HEK293 (cell line): ENCODE measurements around the gene CPB2.

ENCODE experiments used
- CTCF ChIA-PET: fragments of 350-600 bp; formaldehyde crosslinking; extraction: SDS; loops from one replicate; lab custom pipeline; 2021; ENCODE audit warnings: antibody characterized with exemption; lab: Yijun Ruan, JAX
- POLR2A ChIA-PET: fragments of 300-600 bp; formaldehyde crosslinking; extraction: SDS; loops from one replicate; lab custom pipeline; 2020; ENCODE audit warnings: antibody characterized with exemption, inconsistent platforms; lab: Yijun Ruan, JAX
- H3K27ac ChIP-seq: fragments of 200-500 bp; sonication (Bioruptor generic); 2 replicates; pipeline ENCODE4 v1.5.1; 2014; ENCODE audit warnings: low read depth, low read length, control low read depth, inconsistent platforms; ENCODE audit errors: extremely low read depth
- H3K36me3 ChIP-seq, 2 experiments: fragments of 200-500 bp in 1 of 2; sonication (Bioruptor generic) in 1 of 2; 1 replicate in 1 of 2; 2 replicates in 1 of 2; pipeline ENCODE4 v1.5.1; 2014 to 2017; ENCODE audit warnings: inconsistent platforms in 2 of 2, low read length in 2 of 2; ENCODE audit not compliant: control insufficient read depth in 2 of 2, insufficient read depth in 1 of 2
- H3K4me1 ChIP-seq: fragments of 200-500 bp; sonication (Bioruptor generic); 2 replicates; pipeline ENCODE4 v1.5.1; 2014; ENCODE audit warnings: mild to moderate bottlenecking, low read length, inconsistent platforms; ENCODE audit not compliant: control insufficient read depth, insufficient read depth
- H3K4me3 ChIP-seq: 2 replicates; pipeline ENCODE4 v1.5.1; 2011; ENCODE audit warnings: low read depth, mild to moderate bottlenecking, control low read depth, low read length, moderate library complexity
- H3K9me3 ChIP-seq: fragments of 200-500 bp; sonication (Bioruptor generic); 2 replicates; pipeline ENCODE4 v1.5.1; 2014; ENCODE audit warnings: low read depth, low read length, inconsistent platforms; ENCODE audit not compliant: control insufficient read depth, insufficient read depth
- GLI4 ChIP-seq: fragments of 450-650 bp; formaldehyde crosslinking; IDR thresholded peaks from 2 replicates; pipeline ENCODE4 v1.5.1; 2016; ENCODE audit warnings: missing biosample characterization, missing genetic modification characterization
- SP7 ChIP-seq: fragments of 450-650 bp; formaldehyde crosslinking; IDR thresholded peaks from 2 replicates; pipeline ENCODE4 v1.5.1; 2016; ENCODE audit warnings: missing biosample characterization, missing genetic modification characterization
- ZFHX2 ChIP-seq: fragments of 450-650 bp; formaldehyde crosslinking; conservative IDR thresholded peaks from 2 replicates; pipeline ENCODE4 v1.5.1; 2016; ENCODE audit warnings: missing biosample characterization, missing genetic modification characterization
- ZNF10 ChIP-seq: fragments of 450-650 bp; formaldehyde crosslinking; IDR thresholded peaks from 2 replicates; pipeline ENCODE4 v1.5.1; 2017; ENCODE audit warnings: missing biosample characterization, missing genetic modification characterization
- ZNF140 ChIP-seq: fragments of 450-650 bp; formaldehyde crosslinking; IDR thresholded peaks from 2 replicates; pipeline ENCODE4 v1.5.1; 2016; ENCODE audit warnings: missing biosample characterization, missing genetic modification characterization
- ZNF174 ChIP-seq: fragments of 450-650 bp; formaldehyde crosslinking; IDR thresholded peaks from 2 replicates; pipeline ENCODE4 v1.5.0; 2017; ENCODE audit warnings: missing biosample characterization, mild to moderate bottlenecking, missing genetic modification characterization
- ZNF184 ChIP-seq: fragments of 450-650 bp; IDR thresholded peaks from 2 replicates; pipeline ENCODE4 v1.5.1; 2018; ENCODE audit warnings: missing biosample characterization, mild to moderate bottlenecking, missing genetic modification characterization
- ZNF23 ChIP-seq: fragments of 450-650 bp; formaldehyde crosslinking; IDR thresholded peaks from 2 replicates; pipeline ENCODE4 v1.5.1; 2016; ENCODE audit warnings: missing biosample characterization, missing genetic modification characterization, borderline replicate concordance
- ZNF248 ChIP-seq: fragments of 450-650 bp; formaldehyde crosslinking; IDR thresholded peaks from 2 replicates; pipeline ENCODE4 v1.5.1; 2017; ENCODE audit warnings: missing biosample characterization, missing genetic modification characterization
- ZNF274 ChIP-seq, 2 experiments: fragments of 200-500 bp in 1 of 2; fragments of 450-650 bp in 1 of 2; sonication (Bioruptor generic) in 1 of 2; formaldehyde crosslinking in 1 of 2; IDR thresholded peaks; 2 replicates each; pipeline versions ENCODE4 v1.5.1 to v1.6.1; 2014 to 2016; ENCODE audit warnings: borderline replicate concordance in 1 of 2, inconsistent platforms in 1 of 2, low read length in 1 of 2, missing biosample characterization in 1 of 2, missing genetic modification characterization in 1 of 2
- ZNF341 ChIP-seq: fragments of 450-650 bp; formaldehyde crosslinking; IDR thresholded peaks from 2 replicates; pipeline ENCODE4; 2016; ENCODE audit warnings: low read depth, missing biosample characterization, missing genetic modification characterization
- ZNF354C ChIP-seq: fragments of 450-650 bp; formaldehyde crosslinking; IDR thresholded peaks from 2 replicates; pipeline ENCODE4 v1.5.1; 2016; ENCODE audit warnings: missing biosample characterization, missing genetic modification characterization, low read depth, borderline replicate concordance
- ZNF510 ChIP-seq: fragments of 450-650 bp; formaldehyde crosslinking; IDR thresholded peaks from 2 replicates; pipeline ENCODE4 v1.5.1; 2018; ENCODE audit warnings: mild to moderate bottlenecking, missing genetic modification characterization, missing biosample characterization; ENCODE audit not compliant: insufficient replicate concordance
- ZNF623 ChIP-seq: fragments of 450-650 bp; formaldehyde crosslinking; IDR thresholded peaks from 2 replicates; pipeline ENCODE4 v1.5.1; 2016; ENCODE audit warnings: missing biosample characterization, missing genetic modification characterization
- ZNF768 ChIP-seq: fragments of 450-650 bp; formaldehyde crosslinking; IDR thresholded peaks from 2 replicates; pipeline ENCODE4 v1.5.1; 2018; ENCODE audit warnings: missing biosample characterization, mild to moderate bottlenecking, missing genetic modification characterization
- ZNF792 ChIP-seq: fragments of 450-650 bp; formaldehyde crosslinking; IDR thresholded peaks from 2 replicates; pipeline ENCODE4 v1.5.1; 2016; ENCODE audit warnings: missing biosample characterization, missing genetic modification characterization
- TF ChIP-seq, protein P1 (sequence below): sonication (generic); formaldehyde crosslinking; IDR thresholded peaks from 2 replicates; pipeline ENCODE4 v1.8.1; 2022; ENCODE audit warnings: mild to moderate bottlenecking, moderate library complexity, missing genetic modification reagents
- TF ChIP-seq, protein P2 (sequence below): fragments of 450-650 bp; formaldehyde crosslinking; IDR thresholded peaks from 2 replicates; pipeline ENCODE4 v1.5.1; 2016; ENCODE audit warnings: missing biosample characterization, missing genetic modification characterization
- TF ChIP-seq, protein P3 (sequence below): fragments of 450-650 bp; IDR thresholded peaks from 2 replicates; pipeline ENCODE4 v1.5.1; 2018; ENCODE audit warnings: missing biosample characterization, mild to moderate bottlenecking, missing genetic modification characterization
- TF ChIP-seq, protein P4 (sequence below): fragments of 450-650 bp; formaldehyde crosslinking; IDR thresholded peaks from 2 replicates; pipeline ENCODE4 v1.5.1; 2017; ENCODE audit warnings: missing biosample characterization, missing genetic modification characterization
- TF ChIP-seq, protein P5 (sequence below): fragments of 450-650 bp; formaldehyde crosslinking; IDR thresholded peaks from 2 replicates; pipeline ENCODE4 v1.5.1; 2016; ENCODE audit warnings: missing biosample characterization, missing genetic modification characterization
- TF ChIP-seq, protein P6 (sequence below): fragments of 450-650 bp; formaldehyde crosslinking; IDR thresholded peaks from 2 replicates; pipeline ENCODE4 v1.5.1; 2017; ENCODE audit warnings: missing biosample characterization, mild to moderate bottlenecking, missing genetic modification characterization, moderate library complexity
- TF ChIP-seq, protein P7 (sequence below): fragments of 450-650 bp; formaldehyde crosslinking; IDR thresholded peaks from 2 replicates; pipeline ENCODE4 v1.5.1; 2016; ENCODE audit warnings: missing biosample characterization, missing genetic modification characterization, borderline replicate concordance

The CPB2 gene

DNA sequence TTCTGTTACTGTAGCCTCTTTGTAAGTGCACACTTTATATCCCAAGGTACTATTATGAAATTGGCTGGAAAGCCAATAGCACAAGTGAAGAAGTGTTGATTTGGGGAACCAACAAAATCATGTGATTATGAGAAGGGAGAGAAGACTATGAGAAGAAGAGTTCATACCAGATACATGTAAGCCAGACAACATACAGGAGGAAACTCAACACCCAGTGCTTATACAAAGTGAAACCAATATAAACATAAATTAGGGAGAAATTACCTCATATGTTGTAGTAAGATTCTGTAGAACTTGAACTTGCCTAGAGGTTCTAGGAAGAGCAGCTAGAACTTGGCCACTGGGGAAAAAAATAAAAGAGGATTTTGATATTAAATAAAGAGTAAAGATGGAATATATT lies 17.4 kb downstream of the CPB2 start (continued):
- TF ChIP-seq ZNF274 (IDR thresholded peaks at IDR 0.05; ENCODE audit: low read length) (no peak), ZNF274 (tag by site-specific recombination; IDR thresholded peaks at IDR 0.05; ENCODE audit: borderline replicate concordance) (no peak), GLI4 (no peak), ZNF354C (tag by site-specific recombination) (no peak), ZFHX2 (tag by site-specific recombination) (no peak), ZNF10 (no peak)
- TF ChIP-seq, protein P1, sequence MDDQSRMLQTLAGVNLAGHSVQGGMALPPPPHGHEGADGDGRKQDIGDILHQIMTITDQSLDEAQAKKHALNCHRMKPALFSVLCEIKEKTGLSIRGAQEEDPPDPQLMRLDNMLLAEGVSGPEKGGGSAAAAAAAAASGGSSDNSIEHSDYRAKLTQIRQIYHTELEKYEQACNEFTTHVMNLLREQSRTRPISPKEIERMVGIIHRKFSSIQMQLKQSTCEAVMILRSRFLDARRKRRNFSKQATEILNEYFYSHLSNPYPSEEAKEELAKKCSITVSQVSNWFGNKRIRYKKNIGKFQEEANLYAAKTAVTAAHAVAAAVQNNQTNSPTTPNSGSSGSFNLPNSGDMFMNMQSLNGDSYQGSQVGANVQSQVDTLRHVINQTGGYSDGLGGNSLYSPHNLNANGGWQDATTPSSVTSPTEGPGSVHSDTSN: no peak

DNA sequence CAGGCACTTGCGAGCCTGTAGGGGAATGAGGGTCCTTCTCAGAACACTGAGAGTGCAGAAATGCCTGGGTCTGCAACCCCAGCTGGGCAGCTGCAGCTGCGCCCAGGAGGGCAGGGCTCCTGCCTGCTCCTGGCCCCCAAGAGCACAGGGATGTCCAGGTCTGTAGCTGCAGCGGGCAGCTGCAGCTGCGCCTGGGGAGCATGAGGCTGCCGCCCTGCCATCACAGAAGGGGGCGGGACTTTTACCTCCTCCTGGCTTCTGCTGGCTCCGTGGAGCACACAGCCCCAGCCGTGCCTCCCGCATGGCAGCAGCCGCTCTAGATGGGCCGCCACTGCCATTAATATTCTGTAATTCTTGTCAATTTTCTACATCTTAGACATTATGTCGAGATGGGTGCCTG lies 17.8 kb downstream of the CPB2 start:
- H3K27ac ChIP-seq: no peak overlapping the region
- H3K4me3 ChIP-seq: no peak overlapping the region
- ChIA-PET CTCF (no interaction called here), POLR2A (no interaction called here)
- no peaks in the 10 kb centered on the region for H3K36me3 ChIP-seq
- H3K4me1 ChIP-seq: no peaks in the 10 kb centered on the region
- no peaks in the 10 kb centered on the region for H3K9me3 ChIP-seq
- TF ChIP-seq, protein P2, sequence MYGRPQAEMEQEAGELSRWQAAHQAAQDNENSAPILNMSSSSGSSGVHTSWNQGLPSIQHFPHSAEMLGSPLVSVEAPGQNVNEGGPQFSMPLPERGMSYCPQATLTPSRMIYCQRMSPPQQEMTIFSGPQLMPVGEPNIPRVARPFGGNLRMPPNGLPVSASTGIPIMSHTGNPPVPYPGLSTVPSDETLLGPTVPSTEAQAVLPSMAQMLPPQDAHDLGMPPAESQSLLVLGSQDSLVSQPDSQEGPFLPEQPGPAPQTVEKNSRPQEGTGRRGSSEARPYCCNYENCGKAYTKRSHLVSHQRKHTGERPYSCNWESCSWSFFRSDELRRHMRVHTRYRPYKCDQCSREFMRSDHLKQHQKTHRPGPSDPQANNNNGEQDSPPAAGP (tag by site-specific recombination): no peak
- TF ChIP-seq ZNF23 (tag by site-specific recombination) (no peak), ZNF623 (tag by site-specific recombination) (no peak), ZNF248 (tag by site-specific recombination) (no peak), ZNF768 (no peak), ZNF140 (tag by site-specific recombination) (no peak), ZNF510 (tag by site-specific recombination) (no peak), ZNF341 (tag by site-specific recombination) (no peak), ZNF792 (tag by site-specific recombination) (no peak), SP7 (tag by site-specific recombination) (no peak), ZNF174 (tag by site-specific recombination) (no peak), ZNF184 (no peak)
- TF ChIP-seq, protein P3, sequence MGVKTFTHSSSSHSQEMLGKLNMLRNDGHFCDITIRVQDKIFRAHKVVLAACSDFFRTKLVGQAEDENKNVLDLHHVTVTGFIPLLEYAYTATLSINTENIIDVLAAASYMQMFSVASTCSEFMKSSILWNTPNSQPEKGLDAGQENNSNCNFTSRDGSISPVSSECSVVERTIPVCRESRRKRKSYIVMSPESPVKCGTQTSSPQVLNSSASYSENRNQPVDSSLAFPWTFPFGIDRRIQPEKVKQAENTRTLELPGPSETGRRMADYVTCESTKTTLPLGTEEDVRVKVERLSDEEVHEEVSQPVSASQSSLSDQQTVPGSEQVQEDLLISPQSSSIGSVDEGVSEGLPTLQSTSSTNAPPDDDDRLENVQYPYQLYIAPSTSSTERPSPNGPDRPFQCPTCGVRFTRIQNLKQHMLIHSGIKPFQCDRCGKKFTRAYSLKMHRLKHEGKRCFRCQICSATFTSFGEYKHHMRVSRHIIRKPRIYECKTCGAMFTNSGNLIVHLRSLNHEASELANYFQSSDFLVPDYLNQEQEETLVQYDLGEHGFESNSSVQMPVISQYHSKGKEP (tag by site-specific recombination): no peak
- TF ChIP-seq, protein P4, sequence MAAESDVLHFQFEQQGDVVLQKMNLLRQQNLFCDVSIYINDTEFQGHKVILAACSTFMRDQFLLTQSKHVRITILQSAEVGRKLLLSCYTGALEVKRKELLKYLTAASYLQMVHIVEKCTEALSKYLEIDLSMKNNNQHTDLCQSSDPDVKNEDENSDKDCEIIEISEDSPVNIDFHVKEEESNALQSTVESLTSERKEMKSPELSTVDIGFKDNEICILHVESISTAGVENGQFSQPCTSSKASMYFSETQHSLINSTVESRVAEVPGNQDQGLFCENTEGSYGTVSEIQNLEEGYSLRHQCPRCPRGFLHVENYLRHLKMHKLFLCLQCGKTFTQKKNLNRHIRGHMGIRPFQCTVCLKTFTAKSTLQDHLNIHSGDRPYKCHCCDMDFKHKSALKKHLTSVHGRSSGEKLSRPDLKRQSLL (tag by site-specific recombination): no peak
- TF ChIP-seq, protein P5, sequence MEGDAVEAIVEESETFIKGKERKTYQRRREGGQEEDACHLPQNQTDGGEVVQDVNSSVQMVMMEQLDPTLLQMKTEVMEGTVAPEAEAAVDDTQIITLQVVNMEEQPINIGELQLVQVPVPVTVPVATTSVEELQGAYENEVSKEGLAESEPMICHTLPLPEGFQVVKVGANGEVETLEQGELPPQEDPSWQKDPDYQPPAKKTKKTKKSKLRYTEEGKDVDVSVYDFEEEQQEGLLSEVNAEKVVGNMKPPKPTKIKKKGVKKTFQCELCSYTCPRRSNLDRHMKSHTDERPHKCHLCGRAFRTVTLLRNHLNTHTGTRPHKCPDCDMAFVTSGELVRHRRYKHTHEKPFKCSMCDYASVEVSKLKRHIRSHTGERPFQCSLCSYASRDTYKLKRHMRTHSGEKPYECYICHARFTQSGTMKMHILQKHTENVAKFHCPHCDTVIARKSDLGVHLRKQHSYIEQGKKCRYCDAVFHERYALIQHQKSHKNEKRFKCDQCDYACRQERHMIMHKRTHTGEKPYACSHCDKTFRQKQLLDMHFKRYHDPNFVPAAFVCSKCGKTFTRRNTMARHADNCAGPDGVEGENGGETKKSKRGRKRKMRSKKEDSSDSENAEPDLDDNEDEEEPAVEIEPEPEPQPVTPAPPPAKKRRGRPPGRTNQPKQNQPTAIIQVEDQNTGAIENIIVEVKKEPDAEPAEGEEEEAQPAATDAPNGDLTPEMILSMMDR: no peak
- TF ChIP-seq, protein P6, sequence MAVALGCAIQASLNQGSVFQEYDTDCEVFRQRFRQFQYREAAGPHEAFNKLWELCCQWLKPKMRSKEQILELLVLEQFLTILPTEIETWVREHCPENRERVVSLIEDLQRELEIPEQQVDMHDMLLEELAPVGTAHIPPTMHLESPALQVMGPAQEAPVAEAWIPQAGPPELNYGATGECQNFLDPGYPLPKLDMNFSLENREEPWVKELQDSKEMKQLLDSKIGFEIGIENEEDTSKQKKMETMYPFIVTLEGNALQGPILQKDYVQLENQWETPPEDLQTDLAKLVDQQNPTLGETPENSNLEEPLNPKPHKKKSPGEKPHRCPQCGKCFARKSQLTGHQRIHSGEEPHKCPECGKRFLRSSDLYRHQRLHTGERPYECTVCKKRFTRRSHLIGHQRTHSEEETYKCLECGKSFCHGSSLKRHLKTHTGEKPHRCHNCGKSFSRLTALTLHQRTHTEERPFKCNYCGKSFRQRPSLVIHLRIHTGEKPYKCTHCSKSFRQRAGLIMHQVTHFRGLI: no peak
- TF ChIP-seq, protein P7, sequence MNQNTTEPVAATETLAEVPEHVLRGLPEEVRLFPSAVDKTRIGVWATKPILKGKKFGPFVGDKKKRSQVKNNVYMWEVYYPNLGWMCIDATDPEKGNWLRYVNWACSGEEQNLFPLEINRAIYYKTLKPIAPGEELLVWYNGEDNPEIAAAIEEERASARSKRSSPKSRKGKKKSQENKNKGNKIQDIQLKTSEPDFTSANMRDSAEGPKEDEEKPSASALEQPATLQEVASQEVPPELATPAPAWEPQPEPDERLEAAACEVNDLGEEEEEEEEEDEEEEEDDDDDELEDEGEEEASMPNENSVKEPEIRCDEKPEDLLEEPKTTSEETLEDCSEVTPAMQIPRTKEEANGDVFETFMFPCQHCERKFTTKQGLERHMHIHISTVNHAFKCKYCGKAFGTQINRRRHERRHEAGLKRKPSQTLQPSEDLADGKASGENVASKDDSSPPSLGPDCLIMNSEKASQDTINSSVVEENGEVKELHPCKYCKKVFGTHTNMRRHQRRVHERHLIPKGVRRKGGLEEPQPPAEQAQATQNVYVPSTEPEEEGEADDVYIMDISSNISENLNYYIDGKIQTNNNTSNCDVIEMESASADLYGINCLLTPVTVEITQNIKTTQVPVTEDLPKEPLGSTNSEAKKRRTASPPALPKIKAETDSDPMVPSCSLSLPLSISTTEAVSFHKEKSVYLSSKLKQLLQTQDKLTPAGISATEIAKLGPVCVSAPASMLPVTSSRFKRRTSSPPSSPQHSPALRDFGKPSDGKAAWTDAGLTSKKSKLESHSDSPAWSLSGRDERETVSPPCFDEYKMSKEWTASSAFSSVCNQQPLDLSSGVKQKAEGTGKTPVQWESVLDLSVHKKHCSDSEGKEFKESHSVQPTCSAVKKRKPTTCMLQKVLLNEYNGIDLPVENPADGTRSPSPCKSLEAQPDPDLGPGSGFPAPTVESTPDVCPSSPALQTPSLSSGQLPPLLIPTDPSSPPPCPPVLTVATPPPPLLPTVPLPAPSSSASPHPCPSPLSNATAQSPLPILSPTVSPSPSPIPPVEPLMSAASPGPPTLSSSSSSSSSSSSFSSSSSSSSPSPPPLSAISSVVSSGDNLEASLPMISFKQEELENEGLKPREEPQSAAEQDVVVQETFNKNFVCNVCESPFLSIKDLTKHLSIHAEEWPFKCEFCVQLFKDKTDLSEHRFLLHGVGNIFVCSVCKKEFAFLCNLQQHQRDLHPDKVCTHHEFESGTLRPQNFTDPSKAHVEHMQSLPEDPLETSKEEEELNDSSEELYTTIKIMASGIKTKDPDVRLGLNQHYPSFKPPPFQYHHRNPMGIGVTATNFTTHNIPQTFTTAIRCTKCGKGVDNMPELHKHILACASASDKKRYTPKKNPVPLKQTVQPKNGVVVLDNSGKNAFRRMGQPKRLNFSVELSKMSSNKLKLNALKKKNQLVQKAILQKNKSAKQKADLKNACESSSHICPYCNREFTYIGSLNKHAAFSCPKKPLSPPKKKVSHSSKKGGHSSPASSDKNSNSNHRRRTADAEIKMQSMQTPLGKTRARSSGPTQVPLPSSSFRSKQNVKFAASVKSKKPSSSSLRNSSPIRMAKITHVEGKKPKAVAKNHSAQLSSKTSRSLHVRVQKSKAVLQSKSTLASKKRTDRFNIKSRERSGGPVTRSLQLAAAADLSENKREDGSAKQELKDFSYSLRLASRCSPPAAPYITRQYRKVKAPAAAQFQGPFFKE (tag by site-specific recombination): no peak
